ENCODE results near the gene HDAC9.

The HDAC9 gene

DNA sequence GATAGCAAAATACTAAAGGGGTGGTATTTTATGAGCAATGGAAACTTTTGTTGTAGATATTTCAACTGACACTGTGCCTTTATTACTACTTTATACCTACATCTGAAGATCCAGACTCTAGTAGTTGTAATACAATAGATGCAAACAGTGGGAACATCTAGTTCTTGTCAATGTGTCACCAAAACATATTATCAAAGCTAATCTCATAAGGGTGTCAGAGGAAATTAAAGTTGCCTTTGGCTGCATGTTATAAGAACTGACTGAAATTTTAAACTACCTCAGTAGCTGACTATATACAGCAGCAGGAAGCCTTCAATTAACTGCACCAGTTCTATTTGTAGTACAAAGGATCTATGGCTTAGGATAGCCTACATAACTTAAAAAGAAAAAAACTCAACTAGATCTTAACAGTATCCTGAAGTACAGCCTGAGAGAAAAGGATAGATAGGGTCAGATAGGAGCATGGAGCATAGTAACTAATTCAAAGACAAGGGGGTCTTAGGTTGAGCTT lies 30.9 kb downstream of the HDAC9 start:
- no peak for DNase-seq

DNA sequence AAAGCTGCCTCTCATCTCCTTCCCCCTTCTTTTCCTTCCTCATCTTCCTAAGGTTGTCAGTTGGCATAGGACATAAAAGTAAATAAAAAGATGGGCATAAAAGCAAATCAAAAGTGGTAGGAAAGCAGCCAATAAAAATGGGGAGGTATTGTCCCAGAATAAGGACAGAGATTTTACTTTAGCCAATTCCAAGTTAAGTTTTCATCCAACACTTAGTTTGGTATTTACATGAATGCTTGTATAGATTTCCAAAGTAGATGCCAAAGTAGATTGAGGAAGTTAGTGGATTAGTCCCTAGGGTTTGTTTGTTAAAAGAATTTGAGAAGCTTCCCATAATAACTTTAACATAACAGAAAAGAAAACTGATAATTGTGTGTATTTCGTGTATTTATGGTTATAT lies 33.7 kb downstream of the HDAC9 start:
- no peak for DNase-seq

DNA sequence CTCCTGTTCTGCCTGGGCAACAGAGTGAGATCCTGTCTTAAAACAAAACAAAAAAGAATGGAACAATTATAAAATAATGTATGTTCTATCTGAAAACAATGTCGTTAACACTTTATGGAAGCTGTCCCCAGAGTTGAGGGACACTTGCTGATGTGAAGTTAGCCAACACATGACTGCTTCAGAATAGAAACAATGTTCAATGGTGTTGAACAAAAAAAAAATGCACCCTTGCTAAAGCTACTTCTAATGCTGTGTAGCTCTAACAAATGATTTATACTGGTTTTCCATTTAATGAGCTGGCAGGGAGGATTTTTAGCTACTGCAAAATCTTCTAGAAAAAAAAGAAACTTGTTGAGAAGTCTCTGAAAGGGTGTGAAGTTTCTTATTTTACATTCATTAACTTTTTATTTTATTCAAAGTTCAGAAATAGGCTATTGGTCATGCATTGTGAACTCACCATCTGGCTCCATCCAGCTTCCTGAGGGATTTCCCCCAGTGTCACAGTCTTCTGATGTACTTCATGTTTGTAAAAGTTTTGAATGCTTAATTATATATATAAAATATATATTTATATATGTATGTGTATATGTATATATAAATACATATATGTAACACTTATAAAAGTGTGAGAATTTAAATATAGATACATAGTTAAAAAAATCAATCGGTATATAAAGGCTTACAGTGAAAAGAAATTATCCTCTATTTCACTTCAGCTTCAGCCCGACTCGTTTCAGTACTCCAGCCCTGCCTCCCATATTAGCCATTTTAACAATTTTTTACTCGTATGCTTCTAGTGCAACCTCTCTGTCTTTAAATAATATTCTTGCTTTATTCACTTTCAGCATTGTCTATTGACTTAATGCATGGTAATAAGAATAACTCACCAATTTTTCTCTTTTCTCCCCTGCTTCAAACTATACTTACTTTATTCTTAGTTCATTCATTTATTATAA lies 35.0 kb downstream of the HDAC9 start:
- DNase-seq, result peak in 1 of 2 donors; percentile 16

DNA sequence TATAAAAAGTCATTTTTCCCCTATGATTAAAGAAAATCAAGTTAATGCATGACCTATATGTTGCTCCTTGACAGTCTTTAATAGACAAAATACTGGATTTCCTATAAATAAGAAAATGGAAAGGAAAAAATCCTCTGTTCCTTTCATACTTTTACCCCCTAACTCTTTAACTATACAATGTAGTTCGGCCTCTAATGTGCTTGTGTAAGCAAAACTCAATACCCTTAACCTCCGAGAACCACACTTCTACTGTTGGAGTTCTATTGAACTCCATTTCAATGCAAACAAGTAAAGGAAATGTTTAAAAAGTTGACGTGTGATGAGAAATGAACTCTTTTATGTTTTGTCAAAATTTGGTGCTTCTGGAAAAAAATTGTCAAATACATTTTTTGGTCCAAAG lies 36.0 kb downstream of the HDAC9 start:
- DNase-seq, result no peak

DNA sequence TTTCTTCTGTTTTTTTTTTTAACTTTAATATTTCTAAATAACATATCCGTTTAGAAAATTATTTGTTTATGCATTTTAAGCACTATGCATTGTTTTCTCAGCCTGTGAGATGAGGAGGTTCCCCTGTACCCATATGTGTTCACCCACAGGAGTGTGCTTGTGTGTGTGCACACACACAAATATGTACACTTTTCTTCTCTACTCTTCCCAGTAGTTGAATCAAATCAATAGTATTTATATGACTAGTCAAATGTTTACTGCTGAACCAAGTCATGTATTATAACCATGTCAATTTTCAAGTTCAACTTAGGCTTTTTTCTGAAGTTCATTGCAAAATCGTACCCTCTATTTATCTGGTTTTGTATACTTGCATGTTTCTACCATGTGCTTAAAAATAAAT lies 37.3 kb downstream of the HDAC9 start:
- no peak for DNase-seq

DNA sequence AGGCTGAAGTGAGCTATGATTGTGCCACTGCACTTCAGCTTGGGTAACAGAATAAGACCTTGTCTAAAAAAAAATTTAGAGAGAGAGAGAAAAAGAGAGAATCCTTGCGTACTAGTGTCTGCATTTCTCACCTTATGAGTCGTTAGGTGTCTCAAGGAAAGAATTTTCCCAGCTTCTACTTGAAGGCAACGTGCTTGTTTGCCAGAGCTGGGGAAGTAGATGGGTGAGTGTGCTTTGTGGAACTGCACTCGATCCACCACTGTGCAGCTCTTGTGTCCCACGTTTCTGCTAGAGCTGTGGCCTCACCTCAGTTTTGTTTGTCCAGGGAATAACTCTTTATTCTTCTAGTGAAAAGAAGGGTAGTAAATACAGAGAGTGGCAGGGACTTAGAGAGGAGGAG lies 38.9 kb downstream of the HDAC9 start:
- no peak for DNase-seq

DNA sequence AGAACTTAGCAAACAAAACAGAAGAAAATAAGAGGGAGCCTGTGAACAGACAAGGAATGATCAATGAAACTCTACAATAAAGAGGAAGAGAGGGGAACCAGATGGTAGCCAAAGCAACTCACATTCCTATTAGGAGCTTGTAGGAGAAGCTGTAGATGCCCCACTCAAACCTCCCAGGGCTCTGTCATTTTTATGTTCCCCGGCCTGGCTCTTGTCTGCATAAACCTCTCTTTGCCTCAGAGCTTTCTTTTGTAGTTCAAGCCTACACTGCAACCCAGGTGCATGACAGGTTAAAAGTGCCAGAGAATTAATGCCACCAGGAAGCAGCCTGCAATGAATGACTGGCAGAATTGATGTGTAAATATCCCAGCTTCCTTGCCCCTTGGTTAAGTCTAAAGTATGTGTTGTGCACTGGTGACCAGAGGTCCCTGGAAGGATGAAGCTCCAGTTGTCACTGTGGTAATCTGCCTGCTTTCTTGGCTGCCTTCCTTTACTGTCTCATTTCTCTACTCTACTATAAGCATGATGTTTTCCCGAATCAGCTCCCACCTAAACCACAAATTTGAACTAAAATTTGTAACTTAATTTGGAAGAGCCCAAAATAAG lies 40.4 kb downstream of the HDAC9 start:
- no peak for DNase-seq

DNA sequence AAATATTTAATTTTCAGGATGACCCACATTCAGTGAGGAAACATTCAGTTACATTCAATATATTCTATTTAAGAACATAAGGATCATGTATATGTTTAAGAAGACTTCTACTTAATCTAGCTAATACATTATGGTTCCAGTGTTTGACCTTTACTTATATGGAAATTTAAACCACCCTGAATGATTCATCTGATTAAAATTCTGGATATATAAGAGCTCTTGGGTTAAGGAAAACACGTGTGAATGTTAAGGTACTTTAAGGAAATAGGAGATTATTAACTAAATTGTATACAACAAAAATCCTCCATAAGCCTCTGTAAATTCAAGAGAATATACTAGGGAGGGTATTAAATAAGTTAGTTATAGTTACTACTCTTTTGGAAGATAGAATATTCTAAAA lies 40.9 kb downstream of the HDAC9 start:
- no peak for DNase-seq

DNA sequence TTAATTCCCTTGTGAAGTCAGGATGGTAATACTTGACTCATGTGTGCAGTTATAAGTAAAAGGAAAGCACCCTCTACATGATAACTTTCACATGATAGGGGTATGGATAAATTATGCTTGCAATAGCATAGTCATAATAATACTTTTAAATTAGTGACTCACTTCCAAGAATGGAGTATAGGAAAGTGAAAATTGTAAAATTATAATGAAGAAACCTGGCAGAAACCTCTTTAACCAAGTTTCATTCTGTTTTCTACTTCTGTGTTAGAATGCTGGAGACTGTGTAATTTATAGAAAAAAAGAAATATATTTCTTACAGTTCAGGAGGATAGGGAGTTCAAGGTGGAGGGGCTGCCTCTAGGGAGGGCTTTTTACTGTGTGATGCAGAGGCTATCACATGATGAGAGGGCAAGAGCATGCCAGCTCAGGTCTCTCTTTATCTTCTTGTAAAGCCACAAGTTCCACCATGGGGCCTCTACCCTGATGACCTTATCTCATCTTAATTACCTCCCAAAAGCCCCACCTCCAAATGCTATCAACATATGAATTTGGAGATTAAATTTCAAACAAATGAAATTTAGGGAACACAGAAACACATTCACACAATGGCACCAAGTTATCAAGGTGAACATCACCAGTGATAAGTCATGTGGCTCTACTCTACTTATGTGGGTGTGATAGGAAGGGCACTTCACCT lies 43.2 kb downstream of the HDAC9 start:
- no peak for DNase-seq

DNA sequence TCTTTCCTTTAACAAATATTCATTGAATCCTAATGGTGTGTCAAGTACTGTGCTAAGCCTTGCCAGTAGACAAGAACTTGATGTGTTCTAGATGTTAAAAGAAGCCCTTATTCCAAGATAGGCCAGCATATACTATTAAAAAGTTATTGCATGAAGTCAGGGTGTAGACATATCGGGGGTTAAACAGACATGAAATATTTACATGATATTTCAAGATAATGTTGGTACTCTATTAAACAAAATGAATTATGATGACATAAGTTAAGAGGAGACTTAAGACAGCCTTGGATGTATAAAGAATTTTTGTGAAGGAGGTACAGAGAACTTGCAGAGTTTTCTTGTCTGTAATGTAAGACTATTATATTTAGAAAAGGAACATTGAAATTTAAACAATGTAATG lies 44.8 kb downstream of the HDAC9 start:
- no peak for DNase-seq

DNA sequence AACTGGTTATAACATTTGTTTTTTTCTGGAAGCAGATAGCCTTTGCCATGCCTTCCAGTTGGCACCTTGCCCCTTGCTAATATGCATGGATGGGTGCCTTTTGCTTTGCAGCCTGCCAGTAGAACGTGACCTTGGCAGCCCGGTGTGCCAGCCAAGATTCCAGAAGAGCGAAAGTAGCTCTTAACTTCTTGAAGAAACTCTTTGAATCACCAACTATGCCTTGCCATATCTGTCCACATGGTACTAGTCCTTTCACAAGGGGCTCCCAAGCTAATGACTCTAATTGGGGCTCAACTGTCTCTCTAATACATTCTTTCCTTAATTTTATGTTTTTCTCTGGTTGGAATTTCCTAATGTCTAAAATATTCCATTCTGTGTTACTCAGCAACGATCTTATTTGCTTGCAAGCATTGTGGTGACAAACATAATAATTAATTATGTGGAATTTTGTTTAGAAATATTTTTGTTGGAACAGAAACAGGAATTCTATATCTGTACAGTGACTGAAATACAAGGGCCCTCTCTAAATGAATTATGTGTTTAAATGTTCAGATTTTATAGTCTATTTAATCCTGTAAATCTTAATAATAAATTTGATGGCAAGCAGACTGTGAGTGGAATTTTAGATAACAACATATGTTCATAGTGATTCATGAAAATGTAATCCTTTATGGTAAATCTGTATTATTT lies 45.8 kb downstream of the HDAC9 start:
- DNase-seq, result no peak

DNA sequence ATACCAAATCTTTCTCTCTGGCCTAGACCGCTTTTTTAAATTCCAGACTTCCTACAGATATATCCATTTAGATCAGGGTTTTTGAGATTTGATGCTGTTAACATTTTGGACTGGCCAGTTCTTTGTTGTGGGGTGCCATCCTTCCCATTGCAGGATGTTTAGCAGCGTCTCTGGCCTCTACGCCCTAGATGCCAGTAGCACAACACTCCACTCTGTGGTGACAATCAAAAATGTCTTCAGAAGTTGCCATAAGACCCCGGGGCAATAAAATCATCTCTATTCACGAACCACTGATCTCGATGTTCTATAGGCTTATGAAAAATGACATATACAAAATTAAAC lies 46.3 kb downstream of the HDAC9 start:
- DNase-seq, result no peak

DNA sequence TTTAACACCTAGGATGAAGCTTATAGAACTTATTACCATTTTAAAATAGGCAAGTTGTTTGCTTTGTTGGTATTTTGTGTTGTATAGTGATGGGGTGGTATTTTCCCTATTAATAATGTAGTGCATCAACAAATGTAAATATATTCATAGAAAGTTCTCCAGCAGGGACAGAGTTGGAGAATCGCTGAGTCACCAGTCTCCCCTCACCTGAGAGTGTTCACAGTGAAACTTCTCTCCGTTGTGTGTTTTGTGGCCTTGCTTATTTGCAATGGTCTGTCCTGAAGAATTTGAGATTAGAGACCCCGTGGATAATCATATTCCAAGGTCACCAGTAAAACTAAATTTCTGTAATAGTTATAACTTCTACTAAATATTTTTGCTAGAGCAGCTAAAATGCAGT lies 51.0 kb downstream of the HDAC9 start:
- DNase-seq, result no peak

DNA sequence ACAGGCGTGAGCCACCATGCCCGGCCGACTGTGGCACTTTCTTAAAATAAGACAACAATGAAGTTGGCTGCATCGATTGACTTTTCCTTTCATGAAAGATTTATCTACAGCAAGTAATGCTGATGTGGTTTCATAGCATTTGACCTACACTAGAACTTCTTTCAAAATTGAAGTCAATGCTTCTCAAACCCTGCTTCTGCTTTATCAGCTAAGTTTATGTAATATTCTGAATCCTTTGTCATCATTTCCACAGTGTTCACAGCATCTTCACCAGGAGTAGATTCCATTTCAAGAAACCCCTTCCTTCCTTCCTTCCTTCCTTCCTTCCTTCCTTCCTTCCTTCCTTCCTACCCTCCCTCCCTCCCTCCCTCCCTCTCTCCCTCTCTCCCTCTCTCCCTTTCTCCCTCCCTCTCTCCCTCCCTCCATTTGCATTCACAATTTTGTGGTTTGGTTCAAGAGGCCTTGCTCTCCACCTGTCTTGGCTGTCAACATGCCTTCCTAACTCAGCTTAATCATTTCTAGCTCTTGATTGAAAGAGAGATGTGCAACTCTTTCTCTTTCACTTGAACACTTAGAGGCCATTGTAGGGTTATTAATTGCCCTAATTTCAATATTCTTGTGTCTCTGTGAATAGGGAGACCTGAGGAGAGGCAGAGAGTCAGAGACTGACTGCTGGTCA lies 52.1 kb downstream of the HDAC9 start:
- no peak for DNase-seq

DNA sequence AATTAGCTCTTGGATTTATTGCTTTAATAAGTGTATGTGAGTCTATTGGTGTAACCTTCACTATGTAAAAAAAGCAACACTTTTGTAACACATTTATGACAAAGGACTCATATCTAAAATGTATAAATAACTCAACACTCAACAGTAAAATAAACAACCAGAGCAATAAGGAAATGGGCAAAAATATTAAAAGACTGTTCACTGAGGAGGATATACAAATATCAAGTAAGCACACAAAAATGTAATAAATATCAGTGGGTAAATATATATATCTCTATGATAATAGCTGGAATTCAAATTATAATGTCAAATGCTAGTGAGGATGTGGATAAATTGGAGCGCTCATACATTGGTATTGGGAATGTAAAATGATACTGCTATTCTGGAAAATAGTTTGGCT lies 53.0 kb downstream of the HDAC9 start:
- DNase-seq, result no peak

DNA sequence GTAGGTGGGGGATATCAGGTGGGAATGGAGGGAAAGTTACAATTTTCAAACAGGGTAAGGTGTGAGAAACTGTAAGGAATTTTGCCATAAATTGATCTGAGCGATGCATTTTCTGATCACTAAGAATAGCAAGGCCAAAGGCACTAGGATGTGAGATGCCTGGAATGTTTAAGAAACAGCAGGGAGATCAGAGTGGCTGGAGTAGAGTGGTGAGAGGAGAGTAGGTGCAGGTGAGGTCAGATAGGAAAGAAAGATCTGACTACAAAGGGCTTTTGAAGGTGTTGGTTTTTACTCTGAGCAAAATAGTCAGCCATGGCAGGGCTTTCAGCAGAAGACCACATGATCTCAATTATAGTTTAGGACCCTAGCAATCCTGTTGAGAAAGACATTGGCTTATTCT lies 55.0 kb downstream of the HDAC9 start:
- DNase-seq, result no peak

DNA sequence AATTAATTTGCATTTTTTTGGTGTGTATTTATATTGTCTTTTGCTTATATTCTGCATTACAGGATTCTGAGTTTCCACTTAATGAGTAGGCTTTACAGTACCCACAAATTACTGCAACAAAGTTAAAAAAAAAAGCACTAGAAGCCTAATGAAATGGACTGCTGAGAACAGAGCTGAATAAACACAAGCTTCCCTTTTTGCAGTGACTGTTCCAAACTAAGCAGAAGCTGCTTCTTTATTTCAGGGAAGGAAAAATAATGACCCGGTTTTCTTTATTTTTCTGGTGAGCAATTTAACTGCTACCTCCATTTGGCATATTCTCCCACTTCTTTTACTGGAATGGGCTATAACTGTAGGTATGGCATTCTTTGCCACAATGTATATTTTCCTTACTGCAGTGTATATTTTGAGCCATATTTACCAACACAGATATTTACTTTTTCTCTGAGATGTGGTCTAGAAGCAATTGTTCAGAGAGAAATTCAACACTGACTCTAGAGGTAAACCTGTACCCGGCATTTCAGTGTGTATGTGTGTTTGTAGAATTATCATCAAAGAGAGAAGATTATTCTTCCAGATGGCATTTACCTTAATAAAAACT lies 56.9 kb downstream of the HDAC9 start:
- peak; percentile 56 to 78 for DNase-seq

DNA sequence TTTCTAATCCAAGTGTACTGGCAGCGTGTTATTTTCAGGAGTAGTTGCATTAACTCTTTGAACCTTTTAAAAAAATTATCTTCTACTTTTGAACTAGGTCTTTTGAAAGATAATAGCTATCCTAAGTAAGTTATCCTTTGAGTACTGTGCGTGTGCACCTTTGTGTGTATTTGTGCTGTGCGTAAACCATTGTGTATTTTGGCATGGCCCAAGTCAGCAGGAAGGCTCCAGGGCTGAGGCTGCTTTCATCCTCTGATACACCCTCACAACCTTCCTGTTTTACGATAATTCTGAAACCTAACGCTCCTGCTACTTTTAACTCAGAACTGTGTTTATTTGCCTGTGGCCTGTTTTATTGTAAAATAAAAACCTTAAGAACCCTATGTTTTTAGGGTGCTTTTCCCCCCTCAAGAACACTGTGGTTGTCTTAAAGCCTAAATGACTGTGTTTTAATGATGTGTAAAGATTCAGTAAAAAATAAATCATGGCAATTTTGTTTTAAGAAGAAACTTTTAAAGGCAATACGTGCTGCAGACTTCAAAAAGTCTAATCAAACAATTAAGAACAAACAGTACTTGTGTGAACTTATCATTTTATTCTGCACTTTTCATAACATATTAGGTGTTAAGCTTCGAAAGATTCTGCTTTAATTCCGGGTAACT lies 57.5 kb downstream of the HDAC9 start:
- peak; percentile 3 to 25 for DNase-seq

DNA sequence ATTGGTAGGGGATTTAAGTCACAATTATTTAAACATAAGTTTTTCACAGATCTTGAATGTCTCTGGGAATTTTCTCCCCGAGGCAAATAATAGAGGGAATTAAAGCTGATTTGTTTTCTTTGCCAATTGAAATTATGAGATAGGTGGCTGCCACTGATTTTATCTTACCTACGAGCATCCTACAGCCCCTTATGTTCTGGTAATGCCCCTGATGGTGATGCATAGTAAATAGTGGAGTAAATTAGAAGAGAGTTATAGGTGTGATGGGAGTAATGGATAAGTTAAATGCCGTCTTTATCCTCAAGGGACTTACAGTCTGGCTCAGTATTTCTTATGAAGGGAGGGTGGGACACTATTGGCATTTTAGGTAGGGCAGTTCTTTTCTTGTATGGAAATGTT lies 58.1 kb downstream of the HDAC9 start:
- no peak for DNase-seq

DNA sequence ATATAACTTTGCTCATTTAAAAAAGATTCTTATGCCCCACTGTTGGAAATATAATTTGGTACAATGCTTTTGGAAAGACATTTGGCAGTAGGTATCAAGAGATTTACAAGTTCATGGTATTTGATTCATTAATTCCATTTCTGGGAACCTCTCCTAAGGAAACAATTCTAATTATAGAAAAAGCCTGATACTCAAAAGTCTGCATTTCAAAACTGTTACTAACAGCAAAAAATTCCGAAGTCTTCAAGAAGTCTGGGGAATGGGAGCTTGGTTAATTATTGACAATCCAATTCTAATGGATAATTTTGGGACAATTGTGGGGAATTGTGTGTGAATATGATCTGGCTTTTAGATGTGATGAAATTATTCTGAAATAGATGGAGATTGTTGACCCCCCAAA lies 59.6 kb downstream of the HDAC9 start:
- no peak for DNase-seq

DNA sequence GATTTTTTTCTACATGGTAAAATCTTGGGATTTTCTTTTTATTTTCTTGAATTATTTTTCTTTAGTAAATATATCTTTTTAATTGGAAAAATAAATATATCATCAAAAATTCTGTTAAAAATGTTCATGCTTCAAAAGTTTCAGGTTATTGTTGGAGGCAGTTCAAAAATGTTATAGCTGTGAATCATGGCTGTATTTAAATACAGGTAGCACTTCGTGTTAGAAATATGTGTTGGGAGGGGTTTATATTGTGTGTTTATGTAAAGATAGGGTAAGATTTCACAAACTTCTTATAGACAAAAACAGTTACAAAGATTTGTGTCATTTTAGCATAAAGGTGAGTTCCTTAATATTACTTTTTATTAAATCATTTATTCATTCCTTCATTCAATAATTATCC lies 60.4 kb downstream of the HDAC9 start:
- no peak for DNase-seq

Data from inflammatory macrophage (primary cell).